EH (cell line): ENCODE results near the gene DEPDC5.

Source experiments
- DNase-seq: peaks from one replicate; pipeline ENCODE4 v3.0.0-alpha.2; 2015; ENCODE audit warnings: low read depth

DEPDC5 gene

DNA sequence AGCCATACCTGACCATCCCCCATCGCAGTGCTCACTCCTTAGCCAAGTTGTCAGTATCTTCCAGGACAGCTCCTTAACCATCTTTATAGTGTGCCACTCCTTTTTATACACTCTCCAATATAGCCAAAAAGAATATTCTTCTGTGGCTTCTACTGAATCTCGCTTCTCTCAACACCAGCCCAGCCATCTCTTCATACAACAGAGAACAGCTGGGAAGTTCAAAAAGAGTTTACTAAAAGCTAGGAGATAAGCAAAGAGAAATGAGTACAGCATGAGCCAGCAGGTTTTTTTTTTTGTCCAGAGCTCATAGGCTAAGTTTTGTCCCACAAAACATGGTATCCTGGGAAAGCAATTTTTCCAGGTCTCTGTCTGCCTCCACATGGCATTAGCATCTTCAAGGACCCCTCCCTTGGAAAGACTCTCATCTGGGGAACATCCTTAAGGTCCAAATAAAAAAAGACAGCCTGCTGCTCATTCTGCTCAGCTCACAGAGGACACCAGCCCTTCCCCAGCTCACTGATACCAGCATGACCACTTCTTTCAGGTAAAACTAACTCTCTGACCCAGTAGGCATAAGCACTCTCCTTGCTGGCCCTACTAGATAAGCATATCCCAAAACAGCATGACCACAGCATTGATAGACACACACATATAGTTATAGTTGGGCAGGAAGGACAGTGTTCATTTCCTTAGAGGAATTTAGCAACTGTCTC is 141.7 kb downstream of the DEPDC5 start:
- DNase-seq = no peak

DNA sequence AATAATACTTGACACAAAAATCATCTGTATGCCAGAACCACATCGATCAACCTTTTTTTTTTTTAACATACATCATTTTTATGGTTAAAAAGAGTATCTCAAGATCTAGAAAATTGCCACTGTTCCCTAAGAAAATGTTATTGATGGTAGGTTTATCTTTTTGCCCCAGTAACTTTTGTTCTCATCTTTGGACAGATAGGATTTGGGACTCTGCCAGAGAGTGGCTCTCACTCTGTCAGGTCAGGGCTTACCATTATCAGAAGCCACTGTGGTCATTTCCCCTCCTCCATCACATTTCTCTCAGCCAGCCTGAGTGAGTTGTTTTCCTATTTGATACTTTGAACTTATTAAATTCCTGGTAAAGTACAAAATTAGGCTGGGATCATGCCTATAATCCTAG is 142.7 kb downstream of the DEPDC5 start:
- DNase-seq = no peak

GRCh38 chr22:31897842-31898805 is 144.3 kb downstream of the DEPDC5 start:
- DNase-seq = peak; percentile 66

- DNase-seq = no peak
Measured at GRCh38 chr22:31898926-31899325, 145.1 kb downstream of the DEPDC5 start.

DNA sequence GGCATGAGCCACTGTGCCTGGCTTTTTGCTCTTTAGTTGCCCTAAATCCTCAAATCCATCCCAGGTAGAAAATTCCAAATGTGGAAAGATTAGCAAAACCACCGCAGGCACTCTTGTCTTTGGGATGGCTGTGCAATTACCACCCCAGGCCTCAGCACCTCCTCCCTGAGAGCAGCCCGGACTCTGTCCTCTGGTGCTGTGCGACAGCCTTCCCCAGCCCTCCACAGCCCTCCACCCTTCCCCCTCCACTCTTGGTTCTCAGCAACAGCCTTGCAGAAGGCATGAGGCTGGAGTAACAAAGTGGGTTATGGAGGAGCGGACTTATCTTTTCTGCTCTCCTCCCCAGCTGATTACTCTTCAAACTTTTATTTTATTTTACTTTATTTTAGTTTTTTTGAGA is 145.8 kb downstream of the DEPDC5 start:
- no peak for DNase-seq

DNA sequence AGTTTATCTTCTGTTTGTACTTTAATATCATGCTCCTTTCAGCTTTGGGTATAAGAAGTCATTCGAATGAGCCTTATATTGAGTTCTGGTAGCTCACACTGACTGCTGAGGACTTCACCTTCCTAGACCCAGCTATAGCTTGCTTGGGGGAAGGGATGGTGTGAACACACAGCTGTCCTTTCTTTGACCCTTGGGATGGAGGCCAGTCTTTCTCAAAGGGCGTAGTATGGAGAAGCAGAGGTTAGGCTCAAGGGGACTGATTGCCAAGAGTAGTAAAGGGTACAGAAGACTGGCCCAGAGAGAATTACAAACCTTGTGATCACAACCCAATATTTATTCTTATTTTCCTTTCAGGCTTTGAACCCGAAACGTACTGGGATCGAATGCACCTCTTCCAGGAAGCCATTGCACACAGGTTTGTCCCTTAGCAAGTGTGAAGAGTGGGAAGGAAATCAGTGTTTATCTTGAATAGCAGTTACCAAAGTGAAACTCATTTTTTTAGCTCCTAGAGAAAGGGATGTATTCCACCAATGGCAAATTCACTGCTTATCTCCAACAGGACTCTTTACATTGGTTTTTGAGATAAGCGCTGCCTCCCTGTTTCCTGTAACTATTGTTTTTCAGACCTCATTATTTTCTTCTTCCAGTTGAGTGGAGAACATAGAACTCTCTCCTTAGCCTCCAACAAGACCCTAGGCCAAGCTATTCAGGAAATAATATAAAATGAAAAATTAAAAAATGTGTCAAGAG is 147.7 kb downstream of the DEPDC5 start:
- no peak for DNase-seq

GRCh38 chr22:31904651-31905050 is 150.8 kb downstream of the DEPDC5 start:
- DNase-seq = no peak

- no peak for DNase-seq
Measured at GRCh38 chr22:31905356-31905755, 151.5 kb downstream of the DEPDC5 start.

DNA sequence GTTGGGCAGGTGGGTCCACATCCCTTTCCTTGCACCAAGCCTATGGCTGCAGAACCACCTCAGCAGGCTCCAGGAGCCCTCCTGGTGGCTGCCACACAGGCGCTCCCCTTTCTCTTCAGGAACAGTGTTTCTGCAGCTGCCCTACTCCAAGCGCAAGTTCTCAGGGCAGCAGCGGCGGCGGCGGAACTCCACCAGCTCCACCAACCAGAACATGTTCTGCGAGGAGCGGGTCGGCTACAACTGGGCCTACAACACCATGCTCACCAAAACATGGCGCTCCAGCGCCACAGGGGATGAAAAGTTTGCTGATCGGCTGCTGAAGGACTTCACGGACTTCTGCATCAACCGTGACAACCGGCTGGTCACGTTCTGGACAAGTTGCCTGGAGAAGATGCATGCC is 152.3 kb downstream of the DEPDC5 start:
- DNase-seq = no peak

DNA sequence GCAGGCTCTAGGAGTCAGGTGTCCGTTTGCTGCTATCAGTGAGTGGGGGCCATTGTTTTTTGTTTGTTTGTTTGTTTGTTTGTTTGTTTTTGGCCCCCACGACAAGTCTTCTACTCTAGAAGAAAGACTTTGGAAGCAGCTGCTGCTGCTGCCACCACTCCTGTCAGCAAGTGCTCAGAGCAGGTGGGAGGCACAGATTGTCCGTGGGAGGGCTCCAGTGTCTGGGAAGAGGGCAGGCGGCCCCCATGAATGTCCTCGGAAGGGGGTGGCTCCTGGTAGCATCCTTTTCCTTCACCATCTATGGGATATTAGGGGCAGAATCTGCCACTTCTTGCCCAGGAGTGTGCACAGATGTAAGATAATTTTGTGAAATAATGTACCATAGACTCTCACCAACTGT is 152.8 kb downstream of the DEPDC5 start:
- no peak for DNase-seq

GRCh38 chr22:31909977-31910376 is 156.2 kb downstream of the DEPDC5 start:
- DNase-seq = no peak

GRCh38 chr22:31911565-31912406 is 158.0 kb downstream of the DEPDC5 start:
- DNase-seq = no peak

DNA sequence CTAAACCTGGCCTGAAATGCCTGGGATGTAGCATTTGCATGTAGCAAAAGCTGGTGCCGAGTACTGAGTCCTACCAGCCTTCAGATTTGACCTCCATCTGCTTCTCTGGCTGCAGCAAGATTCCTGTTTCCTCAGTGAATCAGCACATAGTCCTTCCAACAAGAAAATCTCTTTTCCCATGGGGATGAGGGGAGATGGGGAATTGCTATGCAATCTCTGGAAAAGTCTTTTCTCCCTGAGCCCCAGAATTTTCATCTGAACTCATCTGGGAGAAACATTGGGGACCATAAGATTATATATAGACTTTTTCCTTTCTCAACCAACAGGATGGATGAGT is 158.6 kb downstream of the DEPDC5 start:
- no peak for DNase-seq

GRCh38 chr22:31915586-31915985 is 161.8 kb downstream of the DEPDC5 start:
- DNase-seq = no peak

DNA sequence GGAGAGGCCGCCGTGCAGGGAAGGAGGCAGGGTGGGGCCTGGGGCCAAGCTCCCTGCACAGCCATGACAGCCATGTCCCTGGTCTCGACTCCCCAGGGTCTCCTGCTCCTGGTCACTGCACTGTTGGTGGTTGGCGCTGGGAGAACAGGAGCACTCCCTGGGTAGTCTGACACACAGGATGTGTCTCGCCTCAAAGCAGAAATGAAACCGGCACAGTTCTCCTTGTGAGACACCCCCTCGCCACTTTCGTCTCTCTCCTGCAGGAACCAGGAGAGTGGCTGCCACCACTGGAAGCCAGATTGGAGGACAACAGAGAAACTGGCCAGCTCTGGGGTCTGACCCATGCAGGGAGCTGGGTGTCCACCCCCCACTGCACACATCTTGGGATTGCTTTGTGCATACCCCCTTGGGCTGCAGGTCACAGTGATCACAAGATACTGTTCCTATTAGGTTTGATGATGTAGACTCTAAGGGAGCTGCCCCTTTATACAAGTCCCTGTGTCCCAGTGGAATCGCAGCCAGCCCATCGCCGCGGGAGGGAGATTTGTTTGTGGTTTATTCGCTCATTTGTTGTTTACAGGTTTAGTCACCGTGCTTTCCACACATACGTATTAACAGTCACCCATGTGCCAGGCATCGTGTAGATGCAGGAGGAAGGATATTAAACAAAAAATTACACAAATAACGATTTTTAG is 163.6 kb downstream of the DEPDC5 start:
- DNase-seq = no peak

GRCh38 chr22:31919730-31920129 is 165.9 kb downstream of the DEPDC5 start:
- no peak for DNase-seq

- no peak for DNase-seq
Measured at GRCh38 chr22:31920306-31920705, 166.5 kb downstream of the DEPDC5 start.

DNA sequence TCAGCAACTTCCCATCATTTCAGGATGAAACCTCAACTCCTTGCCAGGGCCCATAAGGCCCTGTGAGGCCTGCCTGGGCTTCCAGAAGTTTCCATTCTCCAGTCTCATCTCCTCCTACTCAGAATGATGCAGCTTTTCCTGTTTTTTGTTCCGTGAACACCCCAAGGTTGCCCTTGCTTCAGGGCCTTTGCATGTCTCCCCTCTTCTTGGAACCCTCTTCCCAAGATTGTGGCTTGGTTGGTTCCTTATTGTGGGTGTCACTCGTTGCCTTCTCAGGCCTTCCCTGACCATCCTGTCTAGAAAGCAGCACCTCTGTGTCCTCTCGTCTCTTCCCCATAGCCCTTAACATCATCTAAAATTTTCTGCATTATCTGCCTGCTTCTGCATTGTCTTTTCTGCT is 167.3 kb downstream of the DEPDC5 start:
- no peak for DNase-seq

DNA sequence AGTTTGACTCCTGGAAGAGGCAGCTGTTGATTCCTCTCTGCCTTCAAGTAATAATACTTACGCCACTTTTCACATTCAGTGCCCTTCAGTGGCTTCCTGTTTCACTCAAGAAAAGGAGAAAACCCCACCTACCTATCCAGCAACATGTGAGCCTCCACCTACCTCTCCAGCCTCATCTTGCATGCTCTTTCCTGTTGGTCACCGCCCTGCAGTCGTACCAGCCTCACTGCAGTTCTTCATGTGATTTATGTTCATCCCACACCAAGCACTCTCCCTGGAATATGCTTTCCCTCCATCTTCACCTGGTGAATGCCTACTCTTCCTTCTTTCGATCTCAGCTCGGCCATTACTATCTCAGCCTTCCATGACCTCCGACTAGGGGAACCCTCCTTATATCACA is 168.7 kb downstream of the DEPDC5 start:
- no peak for DNase-seq

- DNase-seq = peak; percentile 41
Measured at GRCh38 chr22:31923136-31923535, 169.3 kb downstream of the DEPDC5 start.

DNA sequence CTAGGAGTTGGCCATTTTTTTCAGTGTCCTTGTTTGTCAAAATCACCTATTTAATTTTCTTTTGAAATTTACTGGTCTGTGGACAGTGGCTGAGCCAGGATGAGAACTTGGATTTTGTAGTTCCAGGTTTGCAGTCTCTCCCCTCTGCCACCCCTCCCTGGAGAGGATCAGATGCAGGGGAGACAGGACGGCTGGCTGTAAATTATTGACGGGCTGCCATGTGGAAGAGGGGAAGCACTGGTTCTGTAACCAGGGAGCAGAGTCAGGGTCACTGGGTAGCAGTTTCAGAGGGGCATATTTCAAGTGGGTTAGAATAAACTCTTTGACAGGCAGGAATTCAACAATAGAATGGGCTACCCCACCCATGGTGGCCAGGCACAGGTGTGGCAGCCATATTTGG is 169.9 kb downstream of the DEPDC5 start:
- DNase-seq = no peak
